GM12875 (cell line): ENCODE data around the gene TRMT2A.

Source experiments
- H3K4me3 ChIP-seq: one replicate; pipeline ENCODE4 v1.5.1; 2011; ENCODE audit warnings: low read depth, low read length, control low read depth
- TF ChIP-seq, protein P1 (sequence below): IDR thresholded peaks from 2 replicates; pipeline ENCODE4 v1.5.1; 2011; ENCODE audit warnings: low read depth, mild to moderate bottlenecking, control low read depth, inconsistent platforms, low read length, moderate library complexity, borderline replicate concordance; ENCODE audit not compliant: insufficient read depth

Gene TRMT2A

DNA sequence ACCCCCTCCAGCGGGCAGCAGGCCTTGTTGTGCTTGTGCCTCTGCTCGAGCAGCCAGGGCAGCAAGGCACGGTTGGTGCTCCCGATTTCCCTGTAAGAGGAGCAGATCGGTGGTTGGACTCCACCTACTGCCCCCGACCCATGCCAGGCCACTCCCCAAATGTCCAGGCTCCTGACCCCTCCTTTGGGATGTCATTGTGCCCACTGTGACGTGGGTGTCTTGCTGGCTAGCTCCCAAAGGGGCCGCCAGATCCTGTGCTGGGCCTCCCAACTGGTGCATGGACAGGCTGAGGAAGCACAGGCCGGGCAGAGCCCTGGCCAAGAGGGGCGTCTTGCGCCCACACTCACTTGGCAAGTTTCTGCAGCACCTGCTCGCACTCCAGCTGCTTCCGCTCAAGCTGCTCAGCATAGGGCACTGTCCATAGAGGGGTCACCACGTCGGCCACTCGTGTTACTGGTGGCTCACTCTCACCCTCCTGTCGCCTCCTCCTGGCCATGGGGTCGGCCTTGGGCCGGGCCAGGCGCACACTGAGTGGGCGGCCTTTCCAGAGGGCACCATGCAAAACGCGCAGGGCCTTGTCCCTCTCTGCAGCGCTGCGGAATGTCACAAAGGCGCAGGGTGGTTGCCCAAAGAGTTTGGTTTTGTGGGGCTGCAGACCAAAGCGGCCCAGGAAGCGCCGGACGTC lies 1.2 kb downstream of the TRMT2A start, which contains the start of gene RANBP1:
Gene RANBP1, plus strand, starts transcription at position 414 of the 685 bp plus-strand sequence. Its CDS starts 81 bp downstream, at position 495.
- TF ChIP-seq, protein P1, sequence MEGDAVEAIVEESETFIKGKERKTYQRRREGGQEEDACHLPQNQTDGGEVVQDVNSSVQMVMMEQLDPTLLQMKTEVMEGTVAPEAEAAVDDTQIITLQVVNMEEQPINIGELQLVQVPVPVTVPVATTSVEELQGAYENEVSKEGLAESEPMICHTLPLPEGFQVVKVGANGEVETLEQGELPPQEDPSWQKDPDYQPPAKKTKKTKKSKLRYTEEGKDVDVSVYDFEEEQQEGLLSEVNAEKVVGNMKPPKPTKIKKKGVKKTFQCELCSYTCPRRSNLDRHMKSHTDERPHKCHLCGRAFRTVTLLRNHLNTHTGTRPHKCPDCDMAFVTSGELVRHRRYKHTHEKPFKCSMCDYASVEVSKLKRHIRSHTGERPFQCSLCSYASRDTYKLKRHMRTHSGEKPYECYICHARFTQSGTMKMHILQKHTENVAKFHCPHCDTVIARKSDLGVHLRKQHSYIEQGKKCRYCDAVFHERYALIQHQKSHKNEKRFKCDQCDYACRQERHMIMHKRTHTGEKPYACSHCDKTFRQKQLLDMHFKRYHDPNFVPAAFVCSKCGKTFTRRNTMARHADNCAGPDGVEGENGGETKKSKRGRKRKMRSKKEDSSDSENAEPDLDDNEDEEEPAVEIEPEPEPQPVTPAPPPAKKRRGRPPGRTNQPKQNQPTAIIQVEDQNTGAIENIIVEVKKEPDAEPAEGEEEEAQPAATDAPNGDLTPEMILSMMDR, result no peak
- H3K4me3 ChIP-seq, result peak within 1 kb of the TSS; percentile 98

DNA sequence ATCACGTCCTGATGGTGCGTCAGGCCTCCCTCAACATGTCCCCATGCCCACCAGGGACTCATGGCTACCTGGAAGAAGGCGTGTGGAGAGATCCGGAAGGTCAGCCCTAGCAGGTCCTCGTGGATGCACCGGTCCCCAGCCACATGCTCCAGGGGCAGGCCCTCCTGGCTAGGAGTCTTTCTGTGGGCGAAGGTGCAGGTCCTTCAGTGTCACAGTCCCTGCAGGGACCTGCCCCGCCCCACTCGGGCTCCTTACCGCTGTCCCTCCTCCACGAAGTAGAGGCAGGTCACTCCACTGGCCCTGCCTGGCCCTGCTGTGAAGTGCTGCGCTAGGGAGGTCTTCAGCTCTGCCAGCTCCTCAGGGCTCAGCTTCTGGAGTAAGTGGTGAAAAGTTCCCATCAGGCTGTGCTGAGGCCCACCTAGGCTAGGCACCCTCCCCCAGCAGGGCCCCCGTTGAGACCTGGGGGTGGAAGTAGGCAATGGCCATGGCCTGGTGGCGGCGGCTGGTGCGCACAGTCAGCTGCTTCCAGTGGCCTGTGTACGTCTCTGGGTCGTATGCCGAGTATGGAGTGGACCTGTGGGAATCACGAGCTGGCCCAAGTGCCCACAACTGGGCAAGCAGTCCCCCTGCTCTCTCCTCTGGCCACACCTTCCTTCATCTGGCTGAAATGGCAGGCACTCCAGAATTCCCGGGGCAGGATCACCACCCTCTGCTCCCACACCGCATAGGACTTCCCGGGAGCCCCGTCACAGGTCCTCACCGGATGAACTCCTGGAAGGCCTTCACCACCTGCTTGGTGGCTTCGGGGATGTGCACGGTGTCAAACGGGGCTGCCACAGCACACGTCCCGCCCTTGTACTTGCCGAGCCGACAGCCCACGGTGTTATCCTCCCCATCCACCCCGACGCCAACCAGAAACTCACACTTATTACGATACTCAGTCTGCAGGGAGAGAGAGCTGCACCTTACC lies 2.2 kb downstream of the TRMT2A start:
- no peak overlapping the region for H3K4me3 ChIP-seq

DNA sequence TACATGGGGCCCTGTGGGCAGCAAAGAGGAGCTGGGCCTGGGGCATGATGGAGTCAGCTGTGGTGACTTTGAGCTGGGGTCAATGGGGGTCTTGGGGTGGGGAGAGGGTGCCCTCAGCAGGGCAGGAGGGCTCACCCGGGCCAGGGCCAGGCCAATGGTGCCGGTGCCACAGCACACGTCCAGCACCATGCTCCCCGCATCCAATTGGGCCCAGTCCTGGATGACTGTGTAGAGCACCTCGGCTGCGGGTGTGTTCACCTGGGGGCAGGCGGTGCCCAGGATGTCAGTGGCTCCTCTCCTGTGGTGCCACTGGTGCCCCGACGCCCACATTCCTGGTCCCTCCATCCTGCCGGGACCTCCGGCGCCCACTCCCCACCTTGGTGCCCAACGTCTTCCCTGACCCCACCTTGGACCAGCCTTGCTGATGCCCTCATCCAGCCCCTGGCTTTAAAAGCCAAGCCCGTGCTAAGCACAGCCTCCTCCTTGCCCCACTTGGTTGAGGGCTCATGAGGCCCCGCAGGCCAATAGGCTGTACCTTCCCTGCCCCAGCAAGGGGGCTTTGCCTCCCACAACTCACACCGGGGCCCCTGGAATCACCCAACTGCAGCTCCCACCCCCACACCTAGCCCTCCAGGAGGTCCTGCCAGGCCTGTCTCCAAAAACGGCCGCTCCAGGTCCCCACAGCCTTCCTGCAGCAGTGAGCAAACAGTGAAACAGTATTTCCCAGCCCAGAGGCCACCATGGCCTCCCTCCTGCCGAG lies 3.3 kb downstream of the TRMT2A start:
- TF ChIP-seq, protein P1, result no peak
- H3K4me3 ChIP-seq, result no peak overlapping the region

More for the DNA sequence above, 2.2 kb downstream of the TRMT2A start:
- TF ChIP-seq, protein P1, result no peak

DNA sequence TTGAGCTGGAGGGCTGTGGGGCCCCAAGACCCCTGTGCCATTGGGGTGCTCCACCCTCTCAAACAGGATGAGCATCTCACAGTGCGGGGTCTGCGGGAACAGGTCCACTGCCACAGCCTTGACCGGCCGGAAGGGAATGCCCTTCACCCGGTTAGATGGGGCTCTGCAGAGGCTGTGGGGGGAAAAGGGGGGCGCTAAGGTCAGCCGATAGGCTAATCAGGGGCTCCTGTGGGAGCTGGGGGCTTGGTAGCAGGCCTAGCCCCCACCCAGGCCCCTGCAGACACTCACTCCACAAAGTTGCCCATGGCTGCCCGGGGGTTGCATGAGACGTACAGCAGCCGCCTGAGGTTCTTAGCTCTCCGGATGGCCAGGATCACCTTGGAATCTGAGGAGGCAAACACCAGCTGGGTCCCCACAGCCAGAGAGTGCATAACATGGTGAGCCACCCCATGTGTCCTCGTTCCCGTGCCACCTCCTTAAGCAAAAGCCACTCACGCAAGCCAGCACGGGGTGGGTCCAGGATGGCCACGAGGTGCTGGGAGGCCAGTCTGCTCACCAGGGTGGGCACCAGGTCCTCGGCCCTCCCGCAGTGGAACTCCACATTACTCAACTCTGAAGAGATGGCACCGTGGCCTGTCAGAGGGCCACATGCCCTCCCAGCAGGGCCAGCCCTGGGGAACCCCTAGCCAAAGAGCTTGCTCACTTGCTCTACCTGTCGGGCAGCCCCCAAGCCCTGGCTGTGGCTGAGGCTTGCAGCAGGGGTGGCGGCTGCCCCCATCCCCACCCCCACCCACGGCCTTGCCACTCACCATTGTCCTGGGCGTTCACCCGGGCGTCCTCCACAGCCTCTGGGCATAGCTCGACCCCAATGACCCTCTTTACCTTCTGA lies 4.2 kb downstream of the TRMT2A start:
- TF ChIP-seq, protein P1, result no peak

DNA sequence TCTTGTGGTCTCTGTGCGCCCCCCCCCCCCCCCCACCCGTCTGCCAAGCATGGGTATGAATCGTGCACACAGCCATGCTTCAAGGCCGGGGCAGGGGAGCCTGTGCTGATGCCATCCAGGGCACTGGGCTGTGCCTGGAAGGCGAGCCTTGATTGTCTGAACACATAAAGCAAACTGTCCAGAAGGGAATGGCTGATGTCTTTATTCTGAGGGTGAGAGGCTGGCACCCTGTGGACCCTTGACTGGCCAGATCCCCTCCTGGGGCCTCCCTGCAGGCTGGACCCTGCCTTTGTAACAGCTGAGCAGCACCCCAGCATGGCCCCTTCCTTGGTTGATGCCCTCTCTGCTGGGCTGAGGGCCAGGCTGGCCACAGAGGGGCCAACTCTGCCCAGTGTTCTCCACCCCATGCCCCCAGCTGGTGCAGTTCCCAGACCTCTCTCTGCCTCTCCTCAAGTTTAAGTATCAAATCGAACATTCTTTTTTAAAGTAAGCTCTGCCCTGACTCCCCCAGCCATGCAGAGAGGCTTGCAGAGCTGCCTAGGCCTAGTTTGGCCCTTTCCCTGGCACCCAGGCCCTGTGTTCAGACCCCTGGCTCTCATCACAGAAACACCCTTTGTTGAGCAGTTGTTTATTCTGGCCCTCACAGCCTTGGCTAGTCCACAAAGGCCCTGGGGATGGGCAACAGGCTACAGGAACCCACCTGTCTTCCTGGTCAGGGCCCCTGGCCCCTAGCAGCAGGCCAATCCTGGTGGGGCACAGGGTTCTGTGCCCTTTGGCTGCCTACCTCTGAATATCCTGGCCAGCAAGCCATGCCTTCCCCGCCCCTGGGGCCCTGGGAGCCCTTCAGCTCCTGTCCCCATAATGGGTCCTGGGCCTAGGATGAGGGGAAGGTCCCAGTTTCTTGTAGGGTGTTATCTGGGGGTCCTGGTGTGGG lies 5.1 kb downstream of the TRMT2A start:
- TF ChIP-seq, protein P1, result no peak

More for the DNA sequence above, 4.2 kb downstream of the TRMT2A start:
- H3K4me3 ChIP-seq, result no peak overlapping the region

More for the DNA sequence above, 5.1 kb downstream of the TRMT2A start:
- H3K4me3 ChIP-seq, result no peak overlapping the region
